ENCODE measurements around the gene ZSCAN18.

Gene ZSCAN18

DNA sequence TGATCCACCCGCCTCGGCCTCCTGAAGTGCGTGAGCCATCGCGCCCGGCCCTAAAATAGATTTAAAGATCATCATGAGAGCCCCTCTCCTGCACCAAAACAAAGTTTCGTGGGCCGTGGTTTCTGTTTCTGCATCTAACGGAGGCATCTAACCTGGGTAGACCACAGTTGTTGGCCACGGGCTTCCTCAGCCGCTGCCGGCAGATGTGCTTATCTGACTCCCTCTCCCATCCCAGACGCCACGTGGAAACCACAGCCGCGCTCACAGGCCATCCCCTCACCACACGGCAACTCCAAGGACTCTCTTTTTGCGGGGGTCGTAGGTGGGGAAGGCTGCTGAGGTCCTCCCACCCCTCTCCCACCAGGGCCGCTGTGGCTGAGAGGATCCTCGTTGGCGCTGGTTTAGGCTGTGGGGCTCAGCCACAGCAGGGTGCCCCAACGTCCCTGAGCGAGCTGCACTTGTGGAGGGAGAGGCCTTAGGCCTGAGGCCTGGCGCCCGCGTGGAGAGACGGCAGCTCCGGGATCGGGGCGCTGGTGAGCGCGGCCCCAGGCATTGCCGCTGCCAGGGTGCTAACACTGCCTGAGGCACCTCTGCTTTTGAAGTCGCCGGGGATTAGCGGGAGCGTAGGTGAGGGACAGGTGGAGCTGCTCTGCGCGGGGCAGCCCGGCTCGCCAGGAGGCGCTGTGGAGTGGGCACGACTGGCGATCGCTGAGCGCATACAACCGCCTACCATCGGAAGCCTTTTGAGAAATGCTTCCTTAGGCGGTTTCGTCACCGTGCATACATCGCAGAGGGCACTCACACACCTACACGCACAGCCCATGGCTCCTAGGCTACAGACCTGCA, 55.3 kb downstream of the ZSCAN18 start:
- DNase-seq: no peak

DNA sequence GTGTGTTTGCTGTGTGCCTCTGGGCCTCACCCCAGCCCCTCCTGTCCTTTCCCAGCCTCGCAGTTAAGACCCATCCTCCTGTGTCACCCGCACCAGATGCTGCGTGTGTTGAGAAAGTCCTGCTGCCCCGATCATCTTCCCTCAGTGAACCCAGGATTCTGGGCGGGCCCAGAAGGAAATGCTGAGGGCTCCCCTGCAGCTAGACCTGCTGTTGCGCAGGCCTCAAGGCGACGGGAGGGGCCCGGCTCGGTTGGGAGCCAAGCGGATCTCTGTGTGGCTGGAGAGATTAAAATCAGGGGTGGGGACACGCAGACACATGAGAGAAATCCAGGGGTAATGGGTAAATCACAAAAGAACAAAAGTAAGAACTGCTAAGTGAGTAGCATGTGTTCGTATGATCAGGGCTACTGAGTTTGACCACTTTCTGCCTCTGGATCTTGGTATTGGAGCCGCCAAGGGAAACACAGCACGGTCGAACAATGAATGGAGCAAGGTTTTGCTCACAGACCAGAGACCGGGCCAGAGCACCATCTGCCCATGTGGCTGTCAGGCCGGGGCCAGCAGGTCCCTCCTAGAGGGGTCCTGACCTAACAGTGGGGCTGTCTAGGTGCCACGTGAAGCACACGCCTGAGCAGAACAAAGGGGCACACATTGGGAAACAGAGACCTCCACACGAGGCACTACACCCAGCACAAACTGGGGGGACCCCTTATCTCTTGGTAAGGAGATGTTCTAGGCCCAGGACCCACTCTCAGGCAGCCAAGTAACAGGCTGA, 57.1 kb downstream of the ZSCAN18 start:
- no peak for DNase-seq

DNA sequence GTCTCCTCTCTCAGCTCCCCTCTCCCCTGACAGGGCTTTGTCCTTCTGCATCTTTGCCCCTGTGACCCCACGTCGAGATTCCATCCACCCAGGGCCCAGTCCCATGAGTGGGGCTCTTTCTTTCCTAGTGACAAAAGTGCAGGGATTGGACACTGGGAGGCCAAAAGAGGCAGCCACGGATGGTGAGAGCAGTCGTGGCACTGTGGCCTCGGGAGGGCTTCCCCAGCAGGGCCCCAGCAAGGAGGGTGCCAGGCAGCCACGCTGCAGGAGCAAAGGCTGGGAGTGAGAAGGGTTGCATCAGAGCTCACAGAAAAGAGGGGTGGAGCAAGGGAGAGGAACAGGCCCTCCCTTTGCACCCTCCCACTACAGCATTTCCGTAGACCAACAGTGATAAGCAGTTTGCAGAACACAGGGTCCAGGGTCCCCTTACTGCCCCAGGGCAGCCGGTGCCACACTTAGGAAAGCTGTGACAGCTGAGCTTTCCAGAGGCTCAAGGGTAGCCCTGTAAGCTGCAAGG, 59.3 kb downstream of the ZSCAN18 start:
- no peak for DNase-seq

DNA sequence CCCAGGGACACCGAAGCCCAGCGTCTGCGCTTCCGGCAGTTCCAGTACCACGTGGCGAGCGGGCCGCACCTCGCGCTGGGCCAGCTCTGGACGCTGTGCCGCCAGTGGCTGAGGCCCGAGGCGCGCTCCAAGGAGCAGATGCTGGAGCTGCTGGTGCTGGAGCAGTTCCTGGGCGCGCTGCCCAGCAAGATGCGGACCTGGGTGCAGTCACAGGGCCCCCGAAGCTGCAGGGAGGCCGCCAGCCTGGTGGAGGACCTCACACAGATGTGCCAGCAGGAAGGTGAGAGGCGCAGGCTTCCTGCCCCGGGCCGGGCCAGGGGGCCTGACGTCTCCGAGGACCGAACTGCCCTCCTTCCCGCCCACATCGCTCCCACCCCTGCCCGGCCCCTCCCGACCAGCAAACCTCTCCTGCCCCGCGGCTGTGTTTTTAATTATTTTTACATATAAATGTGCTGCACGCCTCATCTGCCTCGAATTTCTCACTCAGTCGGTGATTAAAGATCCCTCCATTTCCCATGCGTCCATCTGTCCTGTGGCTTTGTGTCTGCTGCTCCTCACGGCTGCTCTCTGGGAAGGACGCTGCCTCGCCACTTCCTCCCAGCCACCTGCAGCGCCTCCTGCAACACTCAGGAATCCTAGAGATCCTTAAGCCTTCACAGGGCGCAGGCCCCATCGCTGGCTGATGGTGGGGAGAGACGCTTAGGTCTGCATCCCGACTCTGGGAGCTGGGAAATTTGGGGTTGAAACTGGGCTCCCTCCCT, 59.9 kb downstream of the ZSCAN18 start:
- no peak for DNase-seq

DNA sequence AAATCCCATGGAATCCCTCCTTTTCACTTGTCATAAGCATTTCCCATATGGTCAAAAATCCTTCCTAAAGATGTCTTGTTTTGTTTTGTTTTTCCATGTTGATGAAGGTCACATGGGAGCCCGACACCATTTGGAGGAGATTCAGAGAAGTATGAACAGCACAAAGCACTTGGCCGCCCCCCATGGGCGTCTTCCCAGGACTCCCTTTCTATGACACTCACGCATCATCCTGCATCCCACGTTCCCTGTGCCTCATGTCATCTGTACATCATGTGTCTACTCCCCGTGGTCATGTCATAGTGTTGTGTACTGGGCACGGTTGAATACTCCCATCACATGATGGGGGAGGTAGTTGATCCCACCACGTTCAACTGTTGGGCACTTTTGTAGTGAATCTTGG, 62.2 kb downstream of the ZSCAN18 start:
- DNase-seq: no peak

DNA sequence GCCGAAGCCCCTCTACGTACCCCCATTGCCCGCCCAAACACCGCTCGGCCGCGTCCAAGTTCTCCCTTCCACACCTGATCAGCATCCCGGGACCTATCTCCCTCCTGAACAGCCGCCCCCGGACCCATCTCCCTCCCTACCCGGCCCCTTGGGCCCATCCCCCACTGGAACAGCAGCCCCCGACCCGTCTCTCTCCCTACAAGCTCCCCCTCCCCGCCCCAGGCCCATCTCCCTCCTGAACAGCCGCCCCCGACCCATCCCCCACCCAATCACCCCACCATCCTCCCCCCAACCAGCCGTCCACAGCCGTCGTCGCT, 63.6 kb downstream of the ZSCAN18 start:
- DNase-seq: no peak
